ENCODE measurements around the gene IQCE. TPM values are rescaled to one million over a fixed set of nuclear protein-coding genes. Genes with fewer than 3 reads are reported as not detected.
"Not testable (repeated sequence)": the region's sequence is repeated elsewhere in the genome, so short reads cannot be mapped to it uniquely, and the experiment has no call there.

Gene IQCE
- polyA plus RNA-seq, 1 donor from 2014 or later, result 2.3 TPM

DNA sequence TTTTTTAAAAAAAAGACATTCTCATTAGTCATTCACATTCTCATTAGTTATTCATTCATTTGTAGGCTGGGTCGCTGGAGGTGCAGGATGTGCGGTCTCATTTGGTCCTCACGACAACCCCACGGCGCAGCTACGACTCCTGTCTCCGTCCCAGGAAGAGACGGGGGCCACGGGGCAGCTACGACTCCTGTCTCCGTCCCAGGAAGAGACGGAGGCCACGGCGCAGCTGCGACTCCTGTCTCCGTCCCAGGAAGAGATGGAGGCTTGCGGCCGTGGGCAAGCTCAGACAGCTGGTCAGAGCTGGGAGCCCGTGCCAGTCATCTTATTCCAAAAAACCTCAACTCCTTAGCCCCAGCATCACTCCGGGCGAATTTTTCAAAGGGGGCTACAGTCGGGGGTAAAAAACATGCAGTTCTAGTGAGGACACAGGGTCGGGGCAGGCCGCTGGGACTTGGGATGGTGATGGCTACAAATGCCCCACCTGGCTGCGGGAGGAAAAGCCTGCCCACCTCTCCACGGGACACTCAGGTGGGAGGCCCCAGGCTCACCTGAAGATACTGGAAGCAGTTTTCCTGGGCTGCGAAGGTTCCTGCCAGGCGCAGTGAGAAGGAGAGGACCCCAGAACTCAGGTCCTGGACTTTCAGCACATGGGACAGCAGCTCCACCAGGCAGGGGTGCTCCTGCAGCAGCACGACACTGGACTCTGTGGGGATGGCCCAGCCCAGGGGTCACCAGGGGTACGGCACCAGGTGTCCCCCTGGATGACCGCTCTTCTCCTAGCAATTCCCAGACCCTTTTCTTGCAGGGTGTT lies 11.8 kb upstream of the IQCE start:
- Mint-ChIP-seq H3K4me1 (peaks cover 8 to 18% (median 10%) of the 10 kb centered on the region in 3 donors), H3K9me3 (no peaks in the 10 kb centered on the region), H3K4me3 (peak overlapping the region in 1 of 4 donors; percentile 57), H3K27me3 (no peaks in the 10 kb centered on the region), H3K36me3 (no peaks in the 10 kb centered on the region), H3K27ac (peak overlapping the region in 2 of 3 donors; percentile 21 to 35)

DNA sequence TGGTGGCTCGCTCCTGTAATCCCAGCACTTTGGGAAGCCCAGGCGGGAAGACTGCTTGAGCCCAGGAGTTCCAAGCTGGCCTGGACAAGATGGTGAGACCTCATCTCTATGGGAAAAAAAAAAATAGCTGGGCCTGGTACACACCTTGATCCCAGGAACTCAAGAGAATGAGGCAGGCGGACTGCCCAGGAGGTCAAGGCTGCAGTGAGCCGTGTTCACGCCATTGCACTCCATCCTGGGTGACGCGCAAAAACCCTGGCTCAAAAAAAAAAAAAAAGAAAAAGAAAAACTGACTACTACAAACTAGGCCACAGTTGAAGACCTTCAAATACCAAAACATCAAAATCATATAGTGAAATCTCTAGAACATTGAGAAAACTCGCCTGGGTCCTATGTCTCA lies 7.4 kb upstream of the IQCE start:
- peak overlapping the region in 2 of 4 donors; percentile 5 to 35 for H3K4me3 Mint-ChIP-seq
- peak overlapping the region in 1 of 3 donors; percentile 12 for H3K27ac Mint-ChIP-seq
- peaks cover 18 to 32% (median 21%) of the 10 kb centered on the region in 3 donors for H3K4me1 Mint-ChIP-seq

DNA sequence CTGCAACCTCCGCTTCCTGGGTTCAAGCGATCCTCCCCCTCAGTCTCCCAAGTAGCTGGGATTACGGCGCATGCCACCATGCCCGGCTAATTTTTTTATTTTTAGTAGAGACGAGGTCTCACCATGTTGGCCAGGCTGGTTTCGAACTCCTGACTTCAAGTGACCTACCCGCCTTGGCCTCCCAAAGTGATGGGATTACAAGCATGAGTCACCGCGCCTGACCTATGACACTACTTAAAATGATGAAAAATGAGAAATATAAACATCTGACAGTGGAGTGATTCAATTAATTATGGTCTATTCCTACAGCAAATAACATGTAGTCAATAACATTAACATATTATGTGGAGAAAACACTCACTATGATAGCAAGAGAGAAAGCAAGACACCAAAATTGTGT lies 5.7 kb upstream of the IQCE start:
- H3K36me3 Mint-ChIP-seq, result no peaks in the 10 kb centered on the region
- H3K9me3 Mint-ChIP-seq, result no peaks in the 10 kb centered on the region
- peaks cover 25 to 35% (median 26%) of the 10 kb centered on the region in 3 donors for H3K4me1 Mint-ChIP-seq

More for the DNA sequence above, 7.4 kb upstream of the IQCE start:
- Mint-ChIP-seq H3K27me3 (no peaks in the 10 kb centered on the region), H3K36me3 (no peaks in the 10 kb centered on the region), H3K9me3 (no peaks in the 10 kb centered on the region)

DNA sequence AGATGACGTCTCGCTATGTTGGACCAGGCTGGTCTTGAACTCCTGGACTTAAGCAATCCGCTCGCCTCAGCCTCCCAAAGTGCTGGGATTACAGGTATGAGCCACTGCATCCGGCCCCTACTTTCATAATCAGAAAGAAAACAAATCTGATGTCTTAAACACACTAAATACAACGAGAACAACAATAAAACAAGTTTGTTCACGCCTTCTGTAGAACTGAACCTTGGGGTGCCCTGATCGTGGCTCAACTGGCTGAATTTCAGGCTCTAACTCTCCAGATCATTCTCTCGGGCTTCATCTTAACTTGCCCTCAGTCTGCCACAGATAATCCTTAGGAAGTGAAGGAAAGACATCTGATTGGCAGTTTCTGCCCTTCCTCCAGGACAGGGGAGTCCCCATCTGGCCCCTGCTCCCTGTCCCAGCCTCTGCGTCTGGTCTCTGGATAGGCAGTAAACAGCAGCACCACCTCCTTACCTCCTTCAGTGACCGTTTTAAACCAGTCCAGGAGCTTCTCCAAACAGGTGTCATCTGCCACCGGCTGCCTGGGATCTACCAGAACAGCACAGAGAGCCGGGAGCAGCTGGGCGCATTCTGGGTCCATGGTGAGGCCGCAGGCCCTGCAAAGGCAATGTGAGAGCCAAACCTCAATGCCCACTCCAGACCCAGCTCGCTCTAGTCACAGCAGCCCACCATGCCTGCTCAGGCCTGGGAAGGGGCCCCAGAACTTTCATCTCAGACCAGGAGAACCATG lies 4.8 kb upstream of the IQCE start:
- Mint-ChIP-seq H3K9me3 (no peaks in the 10 kb centered on the region), H3K27me3 (no peaks in the 10 kb centered on the region), H3K4me3 (peak overlapping the region; percentile 86 to 95 (median 93)), H3K27ac (peak overlapping the region in 1 of 3 donors; percentile 96), H3K4me1 (peaks cover 28 to 37% (median 29%) of the 10 kb centered on the region in 3 donors), H3K36me3 (no peaks in the 10 kb centered on the region)

More for the DNA sequence above, 5.7 kb upstream of the IQCE start:
- Mint-ChIP-seq H3K27ac (peak overlapping the region in 1 of 3 donors; percentile 96), H3K4me3 (peak overlapping the region in 2 of 4 donors; percentile 86 to 92), H3K27me3 (no peaks in the 10 kb centered on the region)

DNA sequence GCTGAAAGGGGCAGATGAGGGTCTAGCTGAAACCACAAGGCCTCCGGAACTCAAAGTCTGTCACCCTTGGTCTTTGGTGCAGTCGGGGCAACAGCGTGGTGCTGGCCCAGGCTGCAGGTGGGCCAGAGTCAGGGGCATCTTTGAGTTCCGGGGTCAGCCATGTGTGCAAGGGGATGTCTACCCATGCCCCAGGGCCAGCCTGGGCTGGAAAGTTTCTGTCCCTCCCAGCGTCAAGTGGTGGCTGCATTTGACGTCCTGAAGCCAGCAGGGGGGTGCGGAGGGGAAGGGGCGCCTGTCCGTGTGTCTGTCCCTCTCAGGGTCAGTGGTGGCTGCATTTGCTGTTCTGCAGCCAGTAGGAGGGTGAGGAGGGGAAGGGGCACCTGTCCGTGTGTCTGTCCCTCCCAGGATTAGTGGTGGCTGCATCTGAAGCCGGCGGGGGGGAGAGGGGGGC lies 4.1 kb upstream of the IQCE start:
- Mint-ChIP-seq H3K4me1 (peaks cover 22 to 31% (median 24%) of the 10 kb centered on the region in 3 donors), H3K36me3 (no peaks in the 10 kb centered on the region), H3K9me3 (no peaks in the 10 kb centered on the region), H3K4me3 (peak overlapping the region; percentile 86 to 95 (median 93)), H3K27me3 (no peaks in the 10 kb centered on the region), H3K27ac (peak overlapping the region in 2 of 3 donors; percentile 93 to 96)

DNA sequence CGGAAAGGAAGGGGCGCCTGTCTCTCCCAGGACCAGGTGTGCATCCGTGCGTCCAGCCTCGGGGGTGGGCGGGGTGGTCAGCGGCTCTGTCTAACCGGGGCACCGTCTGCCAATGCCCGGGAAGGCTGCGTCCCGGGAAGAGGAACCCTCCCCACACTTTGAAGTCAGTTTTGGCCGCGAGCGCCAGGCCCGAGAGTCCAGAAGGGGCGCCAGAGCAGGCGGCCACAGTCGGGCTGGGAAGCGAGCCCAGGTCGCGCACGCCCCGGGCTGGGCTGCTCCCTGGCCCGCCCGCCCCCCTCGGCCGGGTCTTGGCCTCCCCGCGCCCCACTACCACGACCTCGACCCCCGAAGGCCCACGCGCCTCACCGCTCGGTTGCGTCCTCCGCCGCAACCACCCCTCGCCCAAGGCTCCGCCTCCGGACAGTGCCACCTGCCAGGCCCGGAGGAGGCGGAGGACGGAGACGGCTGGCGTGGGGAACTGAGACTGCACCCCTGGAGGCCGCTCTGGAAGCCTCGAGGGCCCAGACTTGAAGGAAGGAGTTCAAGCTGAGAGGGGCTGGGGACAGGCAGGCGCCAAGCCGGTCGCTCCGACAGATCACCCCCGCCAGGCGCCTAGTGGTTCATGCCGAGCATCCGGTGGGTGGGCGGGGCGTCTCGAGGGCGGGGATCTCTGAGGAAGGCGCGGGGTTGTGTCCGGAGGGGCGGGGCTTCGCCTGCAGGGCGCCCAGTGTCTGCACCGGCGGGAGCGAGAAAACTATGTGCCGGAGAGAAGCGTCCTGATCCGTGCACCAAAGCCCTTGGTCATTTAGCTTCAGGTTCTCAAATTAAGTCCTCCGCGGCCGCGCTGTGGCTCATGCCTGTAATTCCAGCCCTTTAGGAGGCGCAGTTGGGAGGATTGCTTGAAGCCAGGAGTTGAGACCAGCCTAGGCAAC lies 3.4 kb upstream of the IQCE start, which contains the start of gene BRAT1:
BRAT1 (minus strand) TSS at position 404 of the 932 bp plus-strand sequence. CDS start 1,093 bp downstream, outside the sequence.
- no peaks in the 10 kb centered on the region for H3K36me3 Mint-ChIP-seq
- no peaks in the 10 kb centered on the region for H3K27me3 Mint-ChIP-seq
- H3K9me3 Mint-ChIP-seq, result no peaks in the 10 kb centered on the region
- H3K4me3 Mint-ChIP-seq, result peak within 1 kb of the TSS; percentile 86 to 95 (median 93)
- peak within 1 kb of the TSS; percentile 93 to 96 (median 93) for H3K27ac Mint-ChIP-seq
- H3K4me1 Mint-ChIP-seq, result peaks cover 21 to 30% (median 26%) of the 10 kb centered on the region in 3 donors

DNA sequence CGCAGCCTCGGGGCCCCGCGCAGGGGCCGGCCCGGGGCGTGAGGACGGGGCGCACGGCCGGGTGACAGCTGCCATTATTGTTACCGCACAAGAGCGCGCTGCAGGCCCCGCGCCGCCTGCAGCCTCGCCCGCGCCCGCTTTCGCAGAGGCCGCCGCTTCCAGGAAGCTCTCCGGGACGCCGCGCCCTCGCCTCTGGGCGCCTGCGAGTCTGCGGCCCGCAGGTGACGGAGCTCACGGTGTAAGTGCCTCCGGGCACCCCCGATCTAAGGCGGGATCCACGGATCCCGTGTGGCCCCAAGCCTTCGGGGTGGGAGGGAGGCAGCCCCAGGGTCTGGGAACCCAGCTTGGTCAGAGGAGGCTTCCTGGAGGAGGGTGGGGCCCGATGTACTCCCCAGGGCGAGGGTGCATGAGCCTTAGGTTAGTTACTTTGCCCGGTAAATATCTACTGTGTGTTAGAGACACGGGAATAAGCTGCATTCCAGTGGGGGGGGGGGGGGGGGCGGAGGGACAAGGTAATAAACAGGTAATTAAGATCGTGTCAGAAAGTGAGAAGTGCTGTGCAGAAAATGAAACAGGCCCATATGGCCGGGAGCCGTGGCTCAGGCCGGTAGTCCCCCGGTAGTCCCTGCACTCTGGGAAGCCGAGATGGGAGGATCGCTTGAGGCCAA lies 638 bp downstream of the IQCE start:
- no peaks in the 10 kb centered on the region for H3K27me3 Mint-ChIP-seq
- H3K36me3 Mint-ChIP-seq, result no peaks in the 10 kb centered on the region
- H3K9me3 Mint-ChIP-seq, result no peaks in the 10 kb centered on the region
- peak overlapping the region in 2 of 3 donors; percentile 10 to 56 for H3K27ac Mint-ChIP-seq
- H3K4me1 Mint-ChIP-seq, result peaks cover 13 to 23% (median 14%) of the 10 kb centered on the region in 3 donors
- peak overlapping the region; percentile 63 to 85 (median 74) for H3K4me3 Mint-ChIP-seq

DNA sequence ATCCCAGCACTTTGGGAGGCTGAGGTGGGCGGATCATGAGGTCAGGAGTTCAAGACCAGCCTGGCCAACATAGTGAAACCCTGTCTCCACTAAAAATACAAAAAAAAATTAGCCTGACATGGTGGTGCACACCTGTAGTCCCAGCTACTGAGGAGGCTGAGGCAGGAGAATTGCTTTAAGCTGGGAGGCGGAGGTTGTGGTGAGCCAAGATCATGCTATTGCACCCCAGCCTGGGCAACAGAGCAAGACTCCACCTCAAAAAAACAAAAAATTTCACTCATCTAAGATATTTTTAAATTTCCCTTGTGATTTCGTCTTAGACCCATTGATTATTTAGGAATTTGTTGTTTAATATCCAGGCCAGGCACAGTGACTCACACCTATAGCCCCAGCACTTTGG lies 5.2 kb downstream of the IQCE start:
- peak overlapping the region in 1 of 4 donors; percentile 50 for H3K4me3 Mint-ChIP-seq
- not testable (repeated sequence) for H3K27ac Mint-ChIP-seq, H3K27me3 Mint-ChIP-seq

DNA sequence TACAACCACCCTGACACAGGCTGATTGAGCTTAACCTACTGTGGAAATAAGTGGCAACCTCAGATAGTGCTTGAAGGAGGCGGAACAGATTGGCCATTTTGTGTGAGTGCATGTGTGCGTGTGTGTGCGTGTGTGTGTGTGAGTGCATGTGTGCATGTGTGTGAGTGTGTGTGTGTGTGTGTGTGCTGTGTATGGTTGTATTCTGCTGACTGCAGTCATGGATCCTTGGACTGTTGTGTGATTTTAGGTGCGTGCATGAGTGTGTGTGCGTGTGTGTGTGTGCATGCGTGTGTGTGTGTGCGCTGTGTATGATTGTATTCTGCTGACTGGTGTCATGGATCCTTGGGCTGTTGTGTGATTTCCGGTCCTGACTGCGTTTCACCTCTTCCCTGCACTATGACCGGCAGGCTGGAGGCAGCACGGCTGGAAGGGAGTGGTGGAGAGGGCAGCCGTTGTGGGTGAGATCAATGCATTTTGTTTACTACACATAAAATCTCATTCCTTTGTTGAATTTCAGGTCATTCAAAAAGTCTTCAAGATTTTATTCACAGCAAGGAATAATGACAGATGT lies 6.3 kb downstream of the IQCE start:
- peaks cover under 1% of the 10 kb centered on the region for H3K36me3 Mint-ChIP-seq
- peak overlapping the region in 1 of 4 donors; percentile 50 for H3K4me3 Mint-ChIP-seq
- H3K9me3 Mint-ChIP-seq, result no peaks in the 10 kb centered on the region
- H3K27me3 Mint-ChIP-seq, result no peaks in the 10 kb centered on the region
- peaks cover 8 to 22% (median 16%) of the 10 kb centered on the region in 3 donors for H3K4me1 Mint-ChIP-seq
- H3K27ac Mint-ChIP-seq, result no peak overlapping the region

More for the DNA sequence above, 5.2 kb downstream of the IQCE start:
- not testable (repeated sequence) for H3K36me3 Mint-ChIP-seq, H3K9me3 Mint-ChIP-seq
- peaks cover 8 to 24% (median 16%) of the 10 kb centered on the region in 3 donors for H3K4me1 Mint-ChIP-seq

DNA sequence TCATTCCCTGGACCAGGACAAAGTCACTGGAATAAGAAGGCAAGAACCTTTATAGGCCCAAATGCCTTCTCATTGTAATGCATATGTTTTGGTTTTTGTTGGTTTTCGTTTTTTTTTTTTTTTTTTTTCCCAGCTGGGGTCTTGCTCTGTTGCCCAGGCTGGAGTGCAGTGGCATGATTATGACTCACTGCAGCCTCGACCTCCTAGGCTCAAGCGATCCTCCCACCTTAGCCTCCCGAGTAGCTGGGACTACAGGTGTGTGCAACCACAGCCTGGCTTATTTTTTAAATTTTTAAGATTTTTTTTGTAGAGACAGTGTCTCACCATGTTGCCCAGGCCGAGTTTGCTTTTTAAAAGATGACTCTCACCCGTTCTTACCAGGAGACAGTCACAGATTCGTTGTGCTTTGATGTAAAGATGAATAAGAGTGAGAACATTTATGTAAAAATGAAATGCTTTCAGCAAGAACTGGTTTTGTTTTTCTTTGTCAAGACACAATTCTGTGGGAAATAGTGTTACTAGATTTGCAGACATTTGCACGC lies 7.6 kb downstream of the IQCE start:
- Mint-ChIP-seq H3K9me3 (no peaks in the 10 kb centered on the region), H3K27me3 (no peaks in the 10 kb centered on the region), H3K4me3 (peak overlapping the region; percentile 45 to 92 (median 76)), H3K36me3 (peaks cover 2% of the 10 kb centered on the region), H3K4me1 (peaks cover 8 to 21% (median 16%) of the 10 kb centered on the region in 3 donors), H3K27ac (no peak overlapping the region)

DNA sequence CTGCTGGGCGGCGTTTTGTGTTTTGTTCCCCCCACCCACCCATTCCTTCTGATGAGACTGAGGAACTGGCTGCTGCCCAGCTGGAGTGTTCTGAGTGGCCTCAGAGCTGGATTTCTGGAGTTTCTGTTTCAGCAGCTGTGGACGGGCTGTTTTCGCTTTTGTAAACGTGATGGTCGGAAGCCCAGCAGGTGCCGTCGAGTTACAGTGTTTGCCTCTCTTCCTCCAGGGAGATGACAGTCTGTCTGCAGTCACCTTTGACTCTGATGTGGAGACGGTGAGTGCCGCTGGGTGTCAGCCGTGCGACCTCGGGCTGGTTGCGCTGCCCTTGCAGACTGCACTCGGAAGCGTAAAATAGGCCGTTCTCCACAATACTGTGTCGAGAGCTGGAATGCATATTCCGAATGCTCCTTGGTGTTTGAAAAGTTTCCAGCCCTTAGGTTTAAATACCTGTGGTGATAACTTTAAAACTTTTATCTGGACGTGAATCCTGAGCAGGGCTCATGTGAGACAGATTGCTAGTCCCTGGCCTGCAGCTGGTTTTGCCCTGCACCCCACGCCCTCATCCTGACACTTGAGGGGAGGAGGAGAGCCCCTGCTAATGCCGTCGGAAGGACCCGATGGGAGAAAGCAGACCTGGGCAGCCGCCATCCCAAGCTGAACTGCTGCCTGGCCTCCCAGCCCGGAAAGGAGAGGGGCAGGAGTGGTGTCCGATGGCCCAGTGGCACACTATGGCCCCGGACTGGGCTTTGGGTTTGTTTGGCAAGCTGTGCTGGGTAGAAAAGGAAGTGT lies 8.3 kb downstream of the IQCE start:
- Mint-ChIP-seq H3K27ac (no peak overlapping the region), H3K27me3 (no peaks in the 10 kb centered on the region), H3K4me1 (peaks cover 8 to 16% (median 12%) of the 10 kb centered on the region in 3 donors), H3K36me3 (peaks cover 2% of the 10 kb centered on the region), H3K9me3 (no peaks in the 10 kb centered on the region), H3K4me3 (peak overlapping the region; percentile 45 to 92 (median 76))

DNA sequence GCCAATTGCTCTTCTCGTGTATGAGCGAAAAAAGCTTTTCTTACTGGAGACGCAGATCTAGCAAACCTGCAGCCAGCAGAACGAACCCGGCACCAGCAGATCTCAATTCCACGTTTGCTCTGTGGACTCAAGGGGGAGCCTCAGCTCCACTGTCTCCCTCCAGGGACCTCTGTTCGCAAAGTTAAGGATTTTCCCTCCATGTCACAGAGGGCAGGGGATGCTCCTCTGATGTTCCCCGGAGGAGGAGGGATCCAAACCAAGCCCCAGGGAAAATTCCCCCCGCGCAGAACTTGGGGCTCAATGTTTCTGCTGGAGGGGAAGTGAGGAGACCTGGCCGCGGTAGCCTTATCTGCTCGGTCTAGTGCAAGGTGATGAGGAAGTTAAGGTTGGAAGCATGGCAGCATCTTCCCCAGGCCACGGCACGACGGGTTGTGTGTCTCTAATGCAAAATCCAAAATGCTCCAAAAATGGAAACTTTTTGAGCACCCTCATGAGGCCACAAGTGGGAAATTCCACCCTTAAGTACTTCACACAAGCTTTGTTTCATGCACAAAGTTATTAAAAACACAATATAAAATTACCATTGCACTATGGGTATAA lies 9.0 kb downstream of the IQCE start:
- peaks cover 2% of the 10 kb centered on the region for H3K36me3 Mint-ChIP-seq
- peak overlapping the region in 3 of 4 donors; percentile 34 to 92 (median 57) for H3K4me3 Mint-ChIP-seq
- H3K27me3 Mint-ChIP-seq, result no peaks in the 10 kb centered on the region
- H3K4me1 Mint-ChIP-seq, result peaks cover 8 to 13% (median 12%) of the 10 kb centered on the region in 3 donors
- H3K27ac Mint-ChIP-seq, result peak overlapping the region in 1 of 3 donors; percentile 53
- H3K9me3 Mint-ChIP-seq, result no peaks in the 10 kb centered on the region
